Mammary epithelial cell (primary cell): ENCODE results near the gene UBE2J2.

Experiments
- CTCF ChIP-seq, 2 donors: IDR thresholded peaks in 1 of 2; conservative IDR thresholded peaks in 1 of 2; 2 replicates each; pipeline ENCODE4 v1.5.1; 2011 to 2012; ENCODE audit warnings: inconsistent platforms in 2 of 2, low read length in 2 of 2, mild to moderate bottlenecking in 2 of 2, control low read depth in 1 of 2, low read depth in 1 of 2; ENCODE audit not compliant: insufficient read depth in 1 of 2; ENCODE audit errors: extremely low read depth in 1 of 2
- EZH2 ChIP-seq: IDR thresholded peaks from 2 replicates; pipeline ENCODE4 v1.6.1; 2012; ENCODE audit warnings: low read length, inconsistent platforms, borderline replicate concordance

GRCh38 chr1:1318131-1318652 is 44.5 kb upstream of the UBE2J2 start:
- TF ChIP-seq CTCF (conservative IDR thresholded peaks at IDR 0.05 in 1 of 2, IDR thresholded peaks at IDR 0.05 in 1 of 2; ENCODE audit: extremely low read depth in 1 of 2, insufficient read depth in 1 of 2, low read depth in 1 of 2, low read length in 2 of 2) (no peak), EZH2 (no peak)
